Measurements from ENCODE around the gene SVOPL.

SVOPL gene

GRCh38 chr7:138603549-138604318 lies 97.4 kb downstream of the SVOPL start:
- TF ChIP-seq TCF12 (IDR thresholded peaks at IDR 0.05; ENCODE audit: low read depth): no peak
- no peak for TF ChIP-seq EP300 (IDR thresholded peaks at IDR 0.05; ENCODE audit: borderline replicate concordance)
- no peak for TF ChIP-seq CEBPB (IDR thresholded peaks at IDR 0.05)
- TF ChIP-seq NFIC (IDR thresholded peaks at IDR 0.05): no peak
- no peak for TF ChIP-seq TAF1 (IDR thresholded peaks at IDR 0.05; ENCODE audit: low read depth)
- TF ChIP-seq RAD21 (IDR thresholded peaks at IDR 0.05; ENCODE audit: low read depth): no peak
- TF ChIP-seq MAX (IDR thresholded peaks at IDR 0.05): no peak
- no peak for TF ChIP-seq FOXM1 (IDR thresholded peaks at IDR 0.05; ENCODE audit: borderline replicate concordance, low read depth)
- TF ChIP-seq CREB1 (IDR thresholded peaks at IDR 0.05; ENCODE audit: low read depth): no peak

DNA sequence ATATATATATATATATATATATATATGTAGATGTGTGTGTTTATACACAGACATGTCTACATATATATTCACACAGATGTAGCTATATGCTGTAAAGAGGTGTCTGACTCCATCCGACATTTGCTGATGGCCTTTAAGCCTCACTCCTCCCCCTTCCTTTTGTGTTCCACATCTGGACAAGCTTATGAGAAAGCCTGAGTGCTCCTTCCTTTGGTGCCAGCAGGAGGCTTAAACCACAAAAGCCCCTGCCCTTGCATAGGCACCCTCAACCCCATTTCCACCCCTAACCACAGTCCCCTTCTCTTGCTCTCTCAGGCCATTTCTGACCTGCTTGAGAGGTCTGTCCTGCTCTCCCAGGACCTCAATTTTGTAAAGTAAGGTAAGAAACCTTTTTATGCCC lies 98.7 kb downstream of the SVOPL start:
- TF ChIP-seq ZBTB7A (IDR thresholded peaks at IDR 0.05; ENCODE audit: low read depth): no peak

DNA sequence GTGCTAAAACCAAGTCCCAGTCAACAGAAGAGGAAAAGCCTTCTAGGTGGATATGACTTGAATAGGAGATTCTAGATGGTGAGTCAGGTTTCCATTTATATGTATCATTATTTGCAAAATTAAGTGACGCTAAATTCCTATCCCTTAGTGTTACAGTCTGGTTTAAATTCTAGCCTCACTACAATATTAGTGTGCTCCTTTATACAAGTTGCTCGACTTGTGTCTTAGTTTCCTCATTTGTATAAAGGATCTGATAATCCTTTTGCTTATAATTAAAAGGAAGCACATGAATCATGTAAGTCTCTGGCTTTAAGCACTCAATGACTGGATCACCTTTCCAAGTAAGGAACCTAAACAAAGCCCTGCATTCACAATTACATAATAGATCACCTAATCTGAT lies 105.7 kb downstream of the SVOPL start:
- TF ChIP-seq TAF1 (IDR thresholded peaks at IDR 0.05; ENCODE audit: low read depth) (no peak), MAX (IDR thresholded peaks at IDR 0.05) (no peak), YY1 (IDR thresholded peaks at IDR 0.05; ENCODE audit: low read depth) (no peak), EGR1 (IDR thresholded peaks at IDR 0.05) (no peak), TCF12 (IDR thresholded peaks at IDR 0.05; ENCODE audit: low read depth) (no peak), ZBTB7A (IDR thresholded peaks at IDR 0.05; ENCODE audit: low read depth) (no peak), TEAD4 (IDR thresholded peaks at IDR 0.05) (no peak), EP300 (IDR thresholded peaks at IDR 0.05; ENCODE audit: borderline replicate concordance) (no peak), CEBPB (IDR thresholded peaks at IDR 0.05) (no peak), NFIC (IDR thresholded peaks at IDR 0.05) (no peak), RAD21 (IDR thresholded peaks at IDR 0.05; ENCODE audit: low read depth) (no peak)
- TF ChIP-seq, protein P1, sequence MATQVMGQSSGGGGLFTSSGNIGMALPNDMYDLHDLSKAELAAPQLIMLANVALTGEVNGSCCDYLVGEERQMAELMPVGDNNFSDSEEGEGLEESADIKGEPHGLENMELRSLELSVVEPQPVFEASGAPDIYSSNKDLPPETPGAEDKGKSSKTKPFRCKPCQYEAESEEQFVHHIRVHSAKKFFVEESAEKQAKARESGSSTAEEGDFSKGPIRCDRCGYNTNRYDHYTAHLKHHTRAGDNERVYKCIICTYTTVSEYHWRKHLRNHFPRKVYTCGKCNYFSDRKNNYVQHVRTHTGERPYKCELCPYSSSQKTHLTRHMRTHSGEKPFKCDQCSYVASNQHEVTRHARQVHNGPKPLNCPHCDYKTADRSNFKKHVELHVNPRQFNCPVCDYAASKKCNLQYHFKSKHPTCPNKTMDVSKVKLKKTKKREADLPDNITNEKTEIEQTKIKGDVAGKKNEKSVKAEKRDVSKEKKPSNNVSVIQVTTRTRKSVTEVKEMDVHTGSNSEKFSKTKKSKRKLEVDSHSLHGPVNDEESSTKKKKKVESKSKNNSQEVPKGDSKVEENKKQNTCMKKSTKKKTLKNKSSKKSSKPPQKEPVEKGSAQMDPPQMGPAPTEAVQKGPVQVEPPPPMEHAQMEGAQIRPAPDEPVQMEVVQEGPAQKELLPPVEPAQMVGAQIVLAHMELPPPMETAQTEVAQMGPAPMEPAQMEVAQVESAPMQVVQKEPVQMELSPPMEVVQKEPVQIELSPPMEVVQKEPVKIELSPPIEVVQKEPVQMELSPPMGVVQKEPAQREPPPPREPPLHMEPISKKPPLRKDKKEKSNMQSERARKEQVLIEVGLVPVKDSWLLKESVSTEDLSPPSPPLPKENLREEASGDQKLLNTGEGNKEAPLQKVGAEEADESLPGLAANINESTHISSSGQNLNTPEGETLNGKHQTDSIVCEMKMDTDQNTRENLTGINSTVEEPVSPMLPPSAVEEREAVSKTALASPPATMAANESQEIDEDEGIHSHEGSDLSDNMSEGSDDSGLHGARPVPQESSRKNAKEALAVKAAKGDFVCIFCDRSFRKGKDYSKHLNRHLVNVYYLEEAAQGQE (IDR thresholded peaks at IDR 0.05; ENCODE audit: low read depth): no peak

GRCh38 chr7:138590154-138590553 lies 111.0 kb downstream of the SVOPL start:
- TF ChIP-seq CREB1 (IDR thresholded peaks at IDR 0.05; ENCODE audit: low read depth) (no peak), RAD21 (IDR thresholded peaks at IDR 0.05; ENCODE audit: low read depth) (no peak), NFIC (IDR thresholded peaks at IDR 0.05) (no peak)

GRCh38 chr7:138588986-138589385 lies 112.2 kb downstream of the SVOPL start:
- TF ChIP-seq CREB1 (IDR thresholded peaks at IDR 0.05; ENCODE audit: low read depth) (no peak), TEAD4 (IDR thresholded peaks at IDR 0.05) (no peak), TAF1 (IDR thresholded peaks at IDR 0.05; ENCODE audit: low read depth) (no peak), CEBPB (IDR thresholded peaks at IDR 0.05) (no peak), USF1 (IDR thresholded peaks at IDR 0.05) (no peak)
- TF ChIP-seq, protein P1 (IDR thresholded peaks at IDR 0.05; ENCODE audit: low read depth): no peak

- TF ChIP-seq MAX (IDR thresholded peaks at IDR 0.05): no peak
- TF ChIP-seq, protein P1 (IDR thresholded peaks at IDR 0.05; ENCODE audit: low read depth): no peak
- no peak for TF ChIP-seq FOXM1 (IDR thresholded peaks at IDR 0.05; ENCODE audit: borderline replicate concordance, low read depth)
- TF ChIP-seq CEBPB (IDR thresholded peaks at IDR 0.05): no peak
- TF ChIP-seq RAD21 (IDR thresholded peaks at IDR 0.05; ENCODE audit: low read depth): no peak
- no peak for TF ChIP-seq YY1 (IDR thresholded peaks at IDR 0.05; ENCODE audit: low read depth)
- TF ChIP-seq TEAD4 (IDR thresholded peaks at IDR 0.05): no peak
- TF ChIP-seq TCF12 (IDR thresholded peaks at IDR 0.05; ENCODE audit: low read depth): no peak
- TF ChIP-seq CREB1 (IDR thresholded peaks at IDR 0.05; ENCODE audit: low read depth): no peak
- TF ChIP-seq ZBTB7A (IDR thresholded peaks at IDR 0.05; ENCODE audit: low read depth): no peak
- TF ChIP-seq TAF1 (IDR thresholded peaks at IDR 0.05; ENCODE audit: low read depth): no peak
- TF ChIP-seq EP300 (IDR thresholded peaks at IDR 0.05; ENCODE audit: borderline replicate concordance): no peak
- no peak for TF ChIP-seq EGR1 (IDR thresholded peaks at IDR 0.05)
- TF ChIP-seq USF1 (IDR thresholded peaks at IDR 0.05): no peak
- no peak for TF ChIP-seq NFIC (IDR thresholded peaks at IDR 0.05)
Observed at GRCh38 chr7:138587485-138587884, 113.7 kb downstream of the SVOPL start.
